Stomach (tissue), 9 donors: ENCODE data around the gene GET3. TPM values are rescaled to one million over a fixed set of nuclear protein-coding genes. Genes with fewer than 3 reads are reported as not detected.

Experiments
- DNase-seq, 2 donors: peaks; one replicate each; pipeline versions ENCODE4 v3.0.0 to v3.0.0-alpha.2; 2013 to 2019
- H3K27ac ChIP-seq, 5 donors: fragments of 200-600 bp in 4 of 5; sonication (generic) in 4 of 5; one replicate each; pipeline ENCODE4 v1.5.1; 2013 to 2019; ENCODE audit warnings: mild to moderate bottlenecking in 1 of 5, moderate library complexity in 1 of 5
- H3K27me3 ChIP-seq, 3 donors: fragments of 200-600 bp; sonication (generic); one replicate each; pipeline ENCODE4 v1.5.1; 2017 to 2019; ENCODE audit warnings: mixed run types in 1 of 3
- H3K36me3 ChIP-seq, 4 donors: fragments of 200-600 bp; sonication (generic); 1 replicate in 3 of 4; 2 replicates in 1 of 4; pipeline ENCODE4 v1.5.1; 2016 to 2019
- H3K4me1 ChIP-seq, 4 donors: fragments of 200-600 bp; sonication (generic); one replicate each; pipeline ENCODE4 v1.5.1; 2016 to 2019
- H3K4me3 ChIP-seq, 4 donors: fragments of 200-600 bp; sonication (generic) in 3 of 4; one replicate each; pipeline ENCODE4 v1.5.1; 2016 to 2019; ENCODE audit warnings: mild to moderate bottlenecking in 1 of 4
- H3K9me3 ChIP-seq, 4 donors: fragments of 200-600 bp; sonication (generic); one replicate each; pipeline ENCODE4 v1.5.1; 2016 to 2019
- CTCF ChIP-seq, 7 experiments: fragments of 450-650 bp in 4 of 7; fragments of 200-600 bp in 3 of 7; sonication (generic) in 3 of 7; IDR thresholded peaks; one replicate each; pipeline ENCODE4 v1.5.1; 2016 to 2019; ENCODE audit warnings: antibody characterized with exemption in 7 of 7, control low read depth in 2 of 7, mild to moderate bottlenecking in 1 of 7
- EP300 ChIP-seq: sonication (generic); formaldehyde crosslinking; IDR thresholded peaks from one replicate; pipeline ENCODE4 v1.6.1; 2017; ENCODE audit warnings: antibody characterized with exemption
- POLR2A ChIP-seq, 4 donors: fragments of 450-650 bp; IDR thresholded peaks; one replicate each; pipeline ENCODE4 v1.6.1; 2016; ENCODE audit warnings: antibody characterized with exemption in 4 of 4, control low read depth in 2 of 4, mild to moderate bottlenecking in 1 of 4, moderate library complexity in 1 of 4
- POLR2AphosphoS5 ChIP-seq, 3 donors: sonication (generic); formaldehyde crosslinking; IDR thresholded peaks; one replicate each; pipeline ENCODE4 v1.6.1; 2016; ENCODE audit warnings: antibody characterized with exemption in 3 of 3
- WGBS, 5 donors: extraction: QIAGEN DNeasy Blood & Tissue Kit in 3 of 5; methylation state at CpG; one replicate each; pipeline versions ENCODE4 v1.1.5 to v1.1.7; 2013 to 2018; 5-methylcytosine and 5-hydroxymethylcytosine counted together
- intact Hi-C: fragments of 100-400 bp; cut with DNase I; formaldehyde crosslinking; loops from one replicate; pipeline ENCODE4 v1.15.1; 2023; ENCODE audit warnings: low total_unique reads
- polyA plus RNA-seq, 3 donors: library from polyadenylated mRNA; stranded (reverse); fragments of 200-250 nt; gene quantifications; one replicate each; pipeline ENCODE4 v1.2.3, GENCODE V29; 2013
- total RNA-seq, 5 donors: library from RNA; depleted of rRNA; stranded (reverse); fragments of >200 nt; gene quantifications; one replicate each; pipeline versions ENCODE4 v1.1.0 to v1.2.3, GENCODE V29; 2014 to 2016
- donor health status: healthy with polysubstance abuse.
- donor health status: Bipolar disorder and iron deficiency.
- donor health status: healthy.

GET3 gene
- total and polyA plus RNA-seq, 8 donors = 0.89 to 90.4 (median 21.8) TPM

GRCh38 chr19:12773571-12773970 lies 36.3 kb downstream of the GET3 start:
- peak in 1 of 2 donors; percentile 34 for DNase-seq
- TF ChIP-seq POLR2A (IDR thresholded peaks at IDR 0.05) (no peak), CTCF (IDR thresholded peaks at IDR 0.05) (no peak), POLR2AphosphoS5 (IDR thresholded peaks at IDR 0.05) (no peak), EP300 (no peak)
- peaks cover 10 to 47% (median 44%) of the 10 kb centered on the region in 4 donors for H3K4me1 ChIP-seq
- H3K36me3 ChIP-seq = peaks cover 0 to 29% (median 19%) of the 10 kb centered on the region in 4 donors
- WGBS, 5 donors = 87 to 100% (median 90%) methylated on average over 2 of the region's 2 CpGs
- no peak overlapping the region for H3K27ac ChIP-seq
- H3K9me3 ChIP-seq = no peaks in the 10 kb centered on the region
- intact Hi-C loops = no loop called here
- no peaks in the 10 kb centered on the region for H3K27me3 ChIP-seq
- H3K4me3 ChIP-seq = no peak overlapping the region

GRCh38 chr19:12774588-12775555 lies 37.6 kb downstream of the GET3 start, which contains the start of gene HOOK2:
TSS of gene HOOK2 (minus strand) at chr19:12775552. CDS start at chr19:12775449, 103 bp downstream.
- Histone ChIP-seq H3K9me3 (no peaks in the 10 kb centered on the region), H3K36me3 (peaks cover 0 to 21% (median 15%) of the 10 kb centered on the region in 4 donors), H3K27ac (peak within 1 kb of the TSS; percentile 92 to 100 (median 93)), H3K27me3 (no peaks in the 10 kb centered on the region), H3K4me1 (peaks cover 19 to 56% (median 53%) of the 10 kb centered on the region in 4 donors), H3K4me3 (peak within 1 kb of the TSS; percentile 58 to 71 (median 64))
- DNase-seq = peak; percentile 98 to 99
- intact Hi-C loops = no loop called here
- 9 to 19% (median 15%) methylated on average over 31 to 58 of the region's 58 CpGs for WGBS, 5 donors
- TF ChIP-seq EP300 (no peak), POLR2AphosphoS5 (IDR thresholded peaks at IDR 0.05) (peak in 2 of 3 donors; percentile 61 to 94), CTCF (IDR thresholded peaks at IDR 0.05) (peak in 1 of 7 experiments; percentile 16), POLR2A (IDR thresholded peaks at IDR 0.05) (peak in 1 of 4 donors; percentile 17)

- Histone ChIP-seq H3K4me1 (peaks cover 20 to 75% (median 57%) of the 10 kb centered on the region in 4 donors), H3K4me3 (peak overlapping the region; percentile 57 to 68 (median 66)), H3K27ac (peak overlapping the region; percentile 95 to 100 (median 96)), H3K27me3 (no peaks in the 10 kb centered on the region), H3K36me3 (peaks cover 0 to 5% (median 0%) of the 10 kb centered on the region in 4 donors), H3K9me3 (no peaks in the 10 kb centered on the region)
- TF ChIP-seq POLR2AphosphoS5 (IDR thresholded peaks at IDR 0.05) = peak in 2 of 3 donors; percentile 52 to 83
- peak in 5 of 7 experiments; percentile 88 to 97 (median 96) for TF ChIP-seq CTCF (IDR thresholded peaks at IDR 0.05)
- TF ChIP-seq EP300 = no peak
- DNase-seq = peak; percentile 81 to 93
- WGBS, 5 donors = 5 to 8% (median 7%) methylated on average over 43 of the region's 43 CpGs
- intact Hi-C loops = no loop called here
These were observed 40.1 kb downstream of the GET3 start for GRCh38 chr19:12777217-12778016.
